ENCODE measurements around the gene ARHGAP18. TPM values are rescaled to one million over a fixed set of nuclear protein-coding genes. Genes with fewer than 3 reads are reported as not detected.

ARHGAP18 gene
- total RNA-seq, 2 donors from 2014 or later = 13.7 to 18.7 TPM

- intact Hi-C loops (cut with DNase I) = no loop called here
- no peak for DNase-seq (ENCODE audit: low spot score)
These were observed 56.2 kb downstream of the ARHGAP18 start for GRCh38 chr6:129653746-129654145.

- intact Hi-C loops (cut with DNase I) = no loop called here
These were observed 56.7 kb downstream of the ARHGAP18 start for GRCh38 chr6:129653229-129653628.

GRCh38 chr6:129651291-129651691 lies 58.7 kb downstream of the ARHGAP18 start:
- intact Hi-C loops (cut with DNase I) = no loop called here
- no peak for DNase-seq (ENCODE audit: low spot score)

More at GRCh38 chr6:129653229-129653628, 56.7 kb downstream of the ARHGAP18 start:
- no peak for DNase-seq (ENCODE audit: low spot score)

- intact Hi-C loops (cut with DNase I) = no loop called here
- no peak for DNase-seq (ENCODE audit: low spot score)
These were observed 61.0 kb downstream of the ARHGAP18 start for GRCh38 chr6:129648819-129649491.

- DNase-seq (ENCODE audit: low spot score) = no peak
- intact Hi-C loops (cut with DNase I) = no loop called here
These were observed 62.9 kb downstream of the ARHGAP18 start for GRCh38 chr6:129647044-129647443.

- intact Hi-C loops (cut with DNase I) = no loop called here
- DNase-seq (ENCODE audit: low spot score) = no peak
These were observed 63.3 kb downstream of the ARHGAP18 start for GRCh38 chr6:129646642-129647041.

GRCh38 chr6:129645830-129646579 lies 64.0 kb downstream of the ARHGAP18 start:
- DNase-seq (ENCODE audit: low spot score) = no peak
- intact Hi-C loops (cut with DNase I) = no loop called here

GRCh38 chr6:129645106-129645829 lies 64.7 kb downstream of the ARHGAP18 start:
- no peak for DNase-seq (ENCODE audit: low spot score)
- intact Hi-C loops (cut with DNase I) = no loop called here

GRCh38 chr6:129644567-129645015 lies 65.4 kb downstream of the ARHGAP18 start:
- intact Hi-C loops (cut with DNase I) = no loop called here
- no peak for DNase-seq (ENCODE audit: low spot score)

- no peak for DNase-seq (ENCODE audit: low spot score)
- intact Hi-C loops (cut with DNase I) = no loop called here
These were observed 66.0 kb downstream of the ARHGAP18 start for GRCh38 chr6:129643968-129644367.

- DNase-seq (ENCODE audit: low spot score) = no peak
- intact Hi-C loops (cut with DNase I) = no loop called here
These were observed 66.8 kb downstream of the ARHGAP18 start for GRCh38 chr6:129643176-129643575.

GRCh38 chr6:129642322-129642721 lies 67.7 kb downstream of the ARHGAP18 start:
- no peak for DNase-seq (ENCODE audit: low spot score)
- intact Hi-C loops (cut with DNase I) = no loop called here

- DNase-seq (ENCODE audit: low spot score) = no peak
- intact Hi-C loops (cut with DNase I) = no loop called here
These were observed 68.6 kb downstream of the ARHGAP18 start for GRCh38 chr6:129641344-129641743.

GRCh38 chr6:129638686-129639085 lies 71.3 kb downstream of the ARHGAP18 start:
- intact Hi-C loops (cut with DNase I) = no loop called here
- DNase-seq (ENCODE audit: low spot score) = no peak

GRCh38 chr6:129638055-129638684 lies 71.8 kb downstream of the ARHGAP18 start:
- DNase-seq (ENCODE audit: low spot score) = no peak
- intact Hi-C loops (cut with DNase I) = no loop called here

GRCh38 chr6:129637340-129638054 lies 72.5 kb downstream of the ARHGAP18 start:
- intact Hi-C loops (cut with DNase I) = no loop called here
- DNase-seq (ENCODE audit: low spot score) = no peak

- intact Hi-C loops (cut with DNase I) = no loop called here
- no peak for DNase-seq (ENCODE audit: low spot score)
These were observed 74.4 kb downstream of the ARHGAP18 start for GRCh38 chr6:129635396-129636130.

GRCh38 chr6:129634411-129635230 lies 75.4 kb downstream of the ARHGAP18 start:
- no peak for DNase-seq (ENCODE audit: low spot score)

More at GRCh38 chr6:129634411-129635230, 75.4 kb downstream of the ARHGAP18 start:
- intact Hi-C loops (cut with DNase I) = no loop called here
